IMR-90 (cell line): ENCODE data around the gene DUS1L. TPM values are rescaled to one million over a fixed set of nuclear protein-coding genes. Genes with fewer than 3 reads are reported as not detected.

Experiments
- ATAC-seq: fragments of 200-7000 bp; cut with Tn5 transposase; 2 replicates; pipeline ENCODE4 v1.9.1; 2020; ENCODE audit warnings: low read depth, mild to moderate bottlenecking, moderate library complexity
- BruUV-seq: library from RNA; stranded (reverse); fragments of 400-500 nt; replicated peaks from 2 replicates; lab custom pipeline; 2021; lab: Mats Ljungman, UMichigan
- CTCF ChIA-PET: fragments of 300-600 bp; formaldehyde crosslinking; extraction: SDS; loops from one replicate; lab custom pipeline; 2021; ENCODE audit warnings: antibody characterized with exemption; lab: Yijun Ruan, JAX
- POLR2A ChIA-PET: fragments of 300-600 bp; sonication (Branson Sonifier 250); formaldehyde crosslinking; loops from one replicate; lab custom pipeline; 2022; ENCODE audit warnings: antibody characterized with exemption; ENCODE audit not compliant: unreplicated experiment; lab: Charles Lee
- DNase-seq: peaks from one replicate; pipeline ENCODE4 v3.0.0; 2013
- H2AFZ ChIP-seq: replicated peaks from 2 replicates; pipeline ENCODE3; 2013; ENCODE audit warnings: low read length, mild to moderate bottlenecking; ENCODE audit not compliant: poor library complexity
- H2AK5ac ChIP-seq: 2 replicates; pipeline ENCODE4 v1.6.1; 2013; ENCODE audit warnings: low read depth, low read length, inconsistent platforms
- H2AK9ac ChIP-seq: replicated peaks from 2 replicates; pipeline ENCODE3; 2013; ENCODE audit warnings: mild to moderate bottlenecking, low read depth, low read length, moderate library complexity; ENCODE audit not compliant: poor library complexity
- H2BK120ac ChIP-seq: 2 replicates; pipeline ENCODE4 v1.6.1; 2013; ENCODE audit warnings: low read depth, low read length, inconsistent platforms
- H2BK15ac ChIP-seq: 3 replicates; pipeline ENCODE4 v1.6.1; 2013; ENCODE audit warnings: low read depth, low read length, inconsistent platforms
- H2BK20ac ChIP-seq: 2 replicates; pipeline ENCODE4 v1.6.1; 2013; ENCODE audit warnings: low read depth, mild to moderate bottlenecking, inconsistent platforms, low read length, moderate library complexity
- H2BK5ac ChIP-seq: 2 replicates; pipeline ENCODE4 v1.6.1; 2013; ENCODE audit warnings: mild to moderate bottlenecking, low read depth, low read length, inconsistent platforms; ENCODE audit not compliant: poor library complexity, severe bottlenecking
- H3K14ac ChIP-seq: replicated peaks from 2 replicates; pipeline ENCODE4 v1.6.1; 2013; ENCODE audit warnings: low read depth, low read length, inconsistent platforms
- H3K18ac ChIP-seq: 2 replicates; pipeline ENCODE4 v1.6.1; 2013; ENCODE audit warnings: low read depth, low read length, control low read depth
- H3K23ac ChIP-seq: 2 replicates; pipeline ENCODE4 v1.6.1; 2013; ENCODE audit warnings: low read depth, low read length, inconsistent platforms
- H3K27ac ChIP-seq: 2 replicates; pipeline ENCODE4 v1.5.1; 2013; ENCODE audit warnings: mild to moderate bottlenecking, control low read depth, low read length; ENCODE audit not compliant: insufficient read depth
- H3K27me3 ChIP-seq: 2 replicates; pipeline ENCODE4 v1.6.1; 2013; ENCODE audit warnings: low read length; ENCODE audit not compliant: control insufficient read depth, insufficient read depth
- H3K36me3 ChIP-seq: 2 replicates; pipeline ENCODE4 v1.6.1; 2013; ENCODE audit warnings: low read length, mixed read lengths; ENCODE audit not compliant: control insufficient read depth, insufficient read depth
- H3K4ac ChIP-seq: 2 replicates; pipeline ENCODE4 v1.6.1; 2013; ENCODE audit warnings: low read depth, low read length, inconsistent platforms
- H3K4me1 ChIP-seq: 2 replicates; pipeline ENCODE4 v1.6.1; 2013; ENCODE audit warnings: low read length, mixed read lengths; ENCODE audit not compliant: control insufficient read depth, insufficient read depth
- H3K4me2 ChIP-seq: 2 replicates; pipeline ENCODE4 v1.6.1; 2013; ENCODE audit warnings: low read depth, mild to moderate bottlenecking, control low read depth, low read length, moderate library complexity
- H3K4me3 ChIP-seq: 2 replicates; pipeline ENCODE4 v1.5.1; 2013; ENCODE audit warnings: low read depth, mild to moderate bottlenecking, control low read depth, low read length, moderate library complexity; ENCODE audit not compliant: insufficient read depth
- H3K56ac ChIP-seq: 2 replicates; pipeline ENCODE4 v1.6.1; 2013; ENCODE audit warnings: low read length, inconsistent platforms; ENCODE audit not compliant: insufficient read depth; ENCODE audit errors: extremely low read depth
- H3K79me1 ChIP-seq, 2 experiments: 2 replicates each; pipeline ENCODE4 v1.6.1; 2013; ENCODE audit warnings: low read length in 2 of 2, inconsistent platforms in 1 of 2, low read depth in 1 of 2
- H3K9ac ChIP-seq: 2 replicates; pipeline ENCODE4 v1.6.1; 2013; ENCODE audit warnings: low read depth, low read length, control low read depth
- H3K9me1 ChIP-seq: 2 replicates; pipeline ENCODE4 v1.6.1; 2013; ENCODE audit warnings: low read length, inconsistent platforms; ENCODE audit not compliant: insufficient read depth
- H3K9me3 ChIP-seq: 2 replicates; pipeline ENCODE4 v1.6.1; 2013; ENCODE audit warnings: low read length; ENCODE audit not compliant: control insufficient read depth, insufficient read depth
- H4K20me1 ChIP-seq: 2 replicates; pipeline ENCODE4 v1.6.1; 2013; ENCODE audit warnings: low read length, inconsistent platforms; ENCODE audit not compliant: insufficient read depth
- H4K5ac ChIP-seq: 2 replicates; pipeline ENCODE4 v1.6.1; 2013; ENCODE audit warnings: mild to moderate bottlenecking, low read depth, low read length, control low read depth
- H4K8ac ChIP-seq, 2 experiments: 2 replicates each; pipeline ENCODE4 v1.6.1; 2013; ENCODE audit warnings: low read depth in 2 of 2, low read length in 2 of 2, control low read depth in 1 of 2, inconsistent platforms in 1 of 2
- H4K91ac ChIP-seq: 2 replicates; pipeline ENCODE4 v1.6.1; 2013; ENCODE audit warnings: low read depth, low read length, inconsistent platforms; ENCODE audit not compliant: insufficient read depth
- BHLHE40 ChIP-seq: fragments of 150-350 bp; IDR thresholded peaks from 2 replicates; pipeline ENCODE4 v1.6.1; 2016; ENCODE audit warnings: mild to moderate bottlenecking, low read depth, low read length
- CEBPB ChIP-seq: IDR thresholded peaks from 2 replicates; pipeline ENCODE4 v1.6.1; 2012; ENCODE audit warnings: low read depth, low read length, improper control_type of control experiment
- CHD1 ChIP-seq: IDR thresholded peaks from 2 replicates; pipeline ENCODE4 v1.6.1; 2012; ENCODE audit warnings: low read depth, low read length, improper control_type of control experiment
- FOS ChIP-seq: fragments of 150-350 bp; IDR thresholded peaks from 2 replicates; pipeline ENCODE4 v1.6.1; 2016; ENCODE audit warnings: low read depth, low read length
- MAFK ChIP-seq: IDR thresholded peaks from 2 replicates; pipeline ENCODE4 v1.6.1; 2012; ENCODE audit warnings: low read depth, low read length, improper control_type of control experiment
- MAZ ChIP-seq: IDR thresholded peaks from 2 replicates; pipeline ENCODE4 v1.6.1; 2012; ENCODE audit warnings: low read depth, mild to moderate bottlenecking, low read length, improper control_type of control experiment, moderate library complexity, borderline replicate concordance
- MXI1 ChIP-seq: IDR thresholded peaks from 2 replicates; pipeline ENCODE4 v1.6.1; 2012; ENCODE audit warnings: low read depth, mild to moderate bottlenecking, low read length, moderate library complexity, borderline replicate concordance
- NFE2L2 ChIP-seq: fragments of 150-350 bp; IDR thresholded peaks from 2 replicates; pipeline ENCODE4 v1.6.1; 2016; ENCODE audit warnings: low read depth, mild to moderate bottlenecking, low read length
- POLR2A ChIP-seq: IDR thresholded peaks from 2 replicates; pipeline ENCODE4 v1.6.1; 2012; ENCODE audit warnings: mild to moderate bottlenecking, low read depth, low read length
- RAD21 ChIP-seq: IDR thresholded peaks from 2 replicates; pipeline ENCODE4 v1.6.1; 2012; ENCODE audit warnings: low read length, improper control_type of control experiment
- RCOR1 ChIP-seq: IDR thresholded peaks from 2 replicates; pipeline ENCODE4 v1.6.1; 2012; ENCODE audit warnings: mild to moderate bottlenecking, low read length, improper control_type of control experiment; ENCODE audit not compliant: insufficient replicate concordance
- RFX5 ChIP-seq: IDR thresholded peaks from 2 replicates; pipeline ENCODE4 v1.8.0; 2012; ENCODE audit warnings: low read depth, mild to moderate bottlenecking, low read length, moderate library complexity
- SMC3 ChIP-seq: fragments of 150-350 bp; IDR thresholded peaks from 2 replicates; pipeline ENCODE4 v1.6.1; 2016; ENCODE audit warnings: low read depth, mild to moderate bottlenecking, antibody characterized with exemption, low read length, moderate library complexity
- WGBS, 2 experiments: methylation state at CpG; one replicate each; pipeline versions ENCODE4 v1.1.5 to v1.1.7; 2013; ENCODE audit warnings: missing lambda C conversion rate in 2 of 2; ENCODE audit not compliant: insufficient read length in 1 of 2; ENCODE audit errors: extremely low coverage in 2 of 2; 5-methylcytosine and 5-hydroxymethylcytosine counted together
- dilution Hi-C: fragments of 300-500 bp; cut with HindIII; formaldehyde crosslinking; loops from one replicate; pipeline ENCODE4 v1.14.3; 2018; ENCODE audit warnings: low sequenced_read_pairs; ENCODE audit not compliant: unreplicated experiment
- in situ Hi-C: fragments of 300-500 bp; cut with MboI; formaldehyde crosslinking; loops from 3 replicates; pipeline ENCODE4 v1.14.3; 2019; ENCODE audit warnings: low sequenced_read_pairs, inconsistent platforms, mixed read lengths
- intact Hi-C: fragments of 100-400 bp; cut with micrococcal nuclease; formaldehyde crosslinking; loops from 2 replicates; pipeline ENCODE4 v1.10.0; 2022
- polyA plus RNA-seq, 3 experiments: library from polyadenylated mRNA; depleted of rRNA; stranded (reverse); fragments of >200 nt; gene quantifications; 2 replicates each; pipeline ENCODE4 v1.2.3, GENCODE V29; 2012; ENCODE audit warnings: low replicate concordance in 1 of 3
- total RNA-seq: library from RNA; depleted of rRNA; stranded (reverse); fragments of >200 nt; gene quantifications from 2 replicates; pipeline ENCODE4 v1.2.3, GENCODE V29; 2012
- TF ChIP-seq, protein P1 (sequence below): fragments of 150-350 bp; IDR thresholded peaks from 2 replicates; pipeline ENCODE4 v1.6.1; 2017; ENCODE audit warnings: mild to moderate bottlenecking, antibody characterized with exemption, low read length, low read depth
- TF ChIP-seq, protein P2 (sequence below): fragments of 150-350 bp; IDR thresholded peaks from 2 replicates; pipeline ENCODE4 v1.6.1; 2016; ENCODE audit warnings: low read depth, mild to moderate bottlenecking, low read length, moderate library complexity, borderline replicate concordance
- TF ChIP-seq, protein P3 (sequence below): conservative IDR thresholded peaks from 2 replicates; pipeline ENCODE4 v1.5.1; 2012; ENCODE audit warnings: mild to moderate bottlenecking, low read depth, low read length, improper control_type of control experiment

DUS1L gene
- total and polyA plus RNA-seq, 2 of the 4 experiments (the other 2 are of a cell fraction), result 29.0 to 76.9 TPM

DNA sequence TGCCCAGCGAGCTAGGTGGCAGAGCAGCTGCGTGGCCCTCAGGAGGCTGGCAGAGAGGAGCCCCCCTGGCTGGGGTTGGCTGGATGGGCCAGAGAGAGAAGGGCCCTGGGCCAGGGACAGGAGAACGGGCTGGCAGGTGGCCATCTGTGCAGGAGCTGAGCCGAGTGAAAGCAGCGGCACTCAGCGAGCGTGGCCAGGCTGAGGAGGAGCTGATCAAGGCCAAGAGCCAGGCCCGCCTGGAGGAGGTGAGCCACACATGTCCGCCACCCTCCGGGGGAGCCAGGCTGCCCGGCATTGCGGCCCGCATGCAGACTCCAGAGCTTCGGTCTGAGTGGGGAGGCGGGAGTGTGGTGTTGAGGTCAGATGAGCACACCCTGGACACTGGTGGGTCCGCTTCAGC lies 36.2 kb downstream of the DUS1L start:
- no peak overlapping the region for H3K23ac ChIP-seq
- ChIA-PET CTCF (no interaction called here), POLR2A (no interaction called here)
- H2AK5ac ChIP-seq, result peak overlapping the region; percentile 28; the same call in 1 of the 2 replicates
- H2AFZ ChIP-seq, result no peak overlapping the region
- no peaks in the 10 kb centered on the region for H3K9me1 ChIP-seq
- H4K8ac ChIP-seq, result no peak overlapping the region
- WGBS, 2 experiments, result 94% methylated on average over 16 of the region's 16 CpGs; no CpG with 5 or more reads in 1 of the 2 experiments
- no peak overlapping the region for H3K14ac ChIP-seq
- TF ChIP-seq POLR2A (no peak), SMC3 (no peak), RAD21 (no peak), MAFK (no peak), CEBPB (no peak), RFX5 (no peak), BHLHE40 (no peak), RCOR1 (no peak), FOS (no peak), NFE2L2 (no peak), MXI1 (no peak), CHD1 (no peak), MAZ (no peak)
- TF ChIP-seq, protein P1, sequence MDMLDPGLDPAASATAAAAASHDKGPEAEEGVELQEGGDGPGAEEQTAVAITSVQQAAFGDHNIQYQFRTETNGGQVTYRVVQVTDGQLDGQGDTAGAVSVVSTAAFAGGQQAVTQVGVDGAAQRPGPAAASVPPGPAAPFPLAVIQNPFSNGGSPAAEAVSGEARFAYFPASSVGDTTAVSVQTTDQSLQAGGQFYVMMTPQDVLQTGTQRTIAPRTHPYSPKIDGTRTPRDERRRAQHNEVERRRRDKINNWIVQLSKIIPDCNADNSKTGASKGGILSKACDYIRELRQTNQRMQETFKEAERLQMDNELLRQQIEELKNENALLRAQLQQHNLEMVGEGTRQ, result no peak
- TF ChIP-seq, protein P2, sequence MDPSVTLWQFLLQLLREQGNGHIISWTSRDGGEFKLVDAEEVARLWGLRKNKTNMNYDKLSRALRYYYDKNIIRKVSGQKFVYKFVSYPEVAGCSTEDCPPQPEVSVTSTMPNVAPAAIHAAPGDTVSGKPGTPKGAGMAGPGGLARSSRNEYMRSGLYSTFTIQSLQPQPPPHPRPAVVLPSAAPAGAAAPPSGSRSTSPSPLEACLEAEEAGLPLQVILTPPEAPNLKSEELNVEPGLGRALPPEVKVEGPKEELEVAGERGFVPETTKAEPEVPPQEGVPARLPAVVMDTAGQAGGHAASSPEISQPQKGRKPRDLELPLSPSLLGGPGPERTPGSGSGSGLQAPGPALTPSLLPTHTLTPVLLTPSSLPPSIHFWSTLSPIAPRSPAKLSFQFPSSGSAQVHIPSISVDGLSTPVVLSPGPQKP, result no peak
- TF ChIP-seq, protein P3, sequence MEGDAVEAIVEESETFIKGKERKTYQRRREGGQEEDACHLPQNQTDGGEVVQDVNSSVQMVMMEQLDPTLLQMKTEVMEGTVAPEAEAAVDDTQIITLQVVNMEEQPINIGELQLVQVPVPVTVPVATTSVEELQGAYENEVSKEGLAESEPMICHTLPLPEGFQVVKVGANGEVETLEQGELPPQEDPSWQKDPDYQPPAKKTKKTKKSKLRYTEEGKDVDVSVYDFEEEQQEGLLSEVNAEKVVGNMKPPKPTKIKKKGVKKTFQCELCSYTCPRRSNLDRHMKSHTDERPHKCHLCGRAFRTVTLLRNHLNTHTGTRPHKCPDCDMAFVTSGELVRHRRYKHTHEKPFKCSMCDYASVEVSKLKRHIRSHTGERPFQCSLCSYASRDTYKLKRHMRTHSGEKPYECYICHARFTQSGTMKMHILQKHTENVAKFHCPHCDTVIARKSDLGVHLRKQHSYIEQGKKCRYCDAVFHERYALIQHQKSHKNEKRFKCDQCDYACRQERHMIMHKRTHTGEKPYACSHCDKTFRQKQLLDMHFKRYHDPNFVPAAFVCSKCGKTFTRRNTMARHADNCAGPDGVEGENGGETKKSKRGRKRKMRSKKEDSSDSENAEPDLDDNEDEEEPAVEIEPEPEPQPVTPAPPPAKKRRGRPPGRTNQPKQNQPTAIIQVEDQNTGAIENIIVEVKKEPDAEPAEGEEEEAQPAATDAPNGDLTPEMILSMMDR, result no peak
- in situ Hi-C loops, result no loop called here
- H3K36me3 ChIP-seq, result peaks cover 2% of the 10 kb centered on the region
- intact Hi-C loops, result no loop called here
- no peak overlapping the region for H3K18ac ChIP-seq
- no peak overlapping the region for H4K91ac ChIP-seq
- H3K79me1 ChIP-seq, result peaks cover 0 to 4% of the 10 kb centered on the region in 2 experiments; a peak in 1 of 4 replicates
- H3K4me2 ChIP-seq, result no peak overlapping the region
- BruUV-seq, result no TSS peak
- no peak overlapping the region for H3K4me3 ChIP-seq
- H4K20me1 ChIP-seq, result no peaks in the 10 kb centered on the region; the same call in 1 of the 2 replicates
- no peak overlapping the region for H3K9ac ChIP-seq
- H3K27me3 ChIP-seq, result no peaks in the 10 kb centered on the region
- H3K9me3 ChIP-seq, result no peaks in the 10 kb centered on the region
- DNase-seq (no peak), ATAC-seq (no peak)
- no peak overlapping the region for H2BK5ac ChIP-seq
- peak overlapping the region; percentile 28 for H2AK9ac ChIP-seq
- dilution Hi-C loops, result no loop called here
- H2BK120ac ChIP-seq, result no peak overlapping the region
- no peak overlapping the region for H3K4ac ChIP-seq
- no peak overlapping the region for H4K5ac ChIP-seq
- no peak overlapping the region for H3K27ac ChIP-seq
- H2BK20ac ChIP-seq, result no peak overlapping the region
- H3K56ac ChIP-seq, result no peak overlapping the region
- H2BK15ac ChIP-seq, result no peak overlapping the region
- peaks cover 4% of the 10 kb centered on the region; the same call in 1 of the 2 replicates for H3K4me1 ChIP-seq
